MCF 10A (cell line): ENCODE data around the gene CCHCR1. TPM values are rescaled to one million over a fixed set of nuclear protein-coding genes. Genes with fewer than 3 reads are reported as not detected.
"Not testable (repeated sequence)": the region's sequence is repeated elsewhere in the genome, so short reads cannot be mapped to it uniquely, and the experiment has no call there.

Source experiments
- BruUV-seq: library from RNA; stranded (reverse); fragments of 400-500 nt; replicated peaks from 2 replicates; lab custom pipeline; 2021; lab: Mats Ljungman, UMichigan
- CTCF ChIA-PET: fragments of 300-600 bp; sonication (Branson Sonifier 250); formaldehyde crosslinking; extraction: SDS; loops from one replicate; lab custom pipeline; 2021; ENCODE audit warnings: antibody characterized with exemption, inconsistent platforms; lab: Yijun Ruan, JAX
- POLR2A ChIA-PET: fragments of 300-600, 350-650 bp; sonication (Branson Sonifier 250); formaldehyde crosslinking; extraction: SDS; loops from one replicate; lab custom pipeline; 2020; ENCODE audit warnings: antibody characterized with exemption, inconsistent platforms; lab: Yijun Ruan, JAX
- DNase-seq: peaks from one replicate; pipeline ENCODE4 v3.0.0-alpha.2; 2018; ENCODE audit not compliant: unreplicated experiment
- H3K27ac Mint-ChIP-seq: one replicate; pipeline ENCODE4 v1.8.0; 2022; ENCODE audit warnings: mild to moderate bottlenecking, low read depth, mixed read lengths; ENCODE audit not compliant: unreplicated experiment
- H3K27me3 Mint-ChIP-seq: one replicate; pipeline ENCODE4 v1.8.0; 2022; ENCODE audit warnings: mixed read lengths; ENCODE audit not compliant: insufficient read depth, unreplicated experiment
- H3K36me3 Mint-ChIP-seq: one replicate; pipeline ENCODE4 v1.8.0; 2022; ENCODE audit warnings: mild to moderate bottlenecking, moderate library complexity, mixed read lengths; ENCODE audit not compliant: insufficient read depth, unreplicated experiment
- H3K4me1 Mint-ChIP-seq: one replicate; pipeline ENCODE4 v1.8.0; 2022; ENCODE audit warnings: mixed read lengths; ENCODE audit not compliant: insufficient read depth, unreplicated experiment
- H3K4me3 Mint-ChIP-seq: one replicate; pipeline ENCODE4 v1.8.0; 2022; ENCODE audit warnings: mild to moderate bottlenecking, moderate library complexity, mixed read lengths; ENCODE audit not compliant: unreplicated experiment
- H3K9me3 Mint-ChIP-seq: one replicate; pipeline ENCODE4 v1.8.0; 2022; ENCODE audit warnings: mixed read lengths; ENCODE audit not compliant: unreplicated experiment
- CTCF ChIP-seq: fragments of 200-600 bp; IDR thresholded peaks from one replicate; pipeline ENCODE4 v1.8.0; 2022; ENCODE audit warnings: antibody characterized with exemption, mild to moderate bottlenecking; ENCODE audit not compliant: unreplicated experiment
- intact Hi-C: fragments of 100-400 bp; cut with micrococcal nuclease; formaldehyde crosslinking; loops from 2 replicates; pipeline ENCODE4 v1.14.1; 2022
- total RNA-seq: library from RNA; stranded (reverse); gene quantifications from 2 replicates; pipeline ENCODE4 v1.2.3, GENCODE V29; 2022

The CCHCR1 gene
- total RNA-seq, 1 experiment from 2014 or later = 18.4 TPM

GRCh38 chr6:31190488-31190887 is 32.9 kb upstream of the CCHCR1 start:
- DNase-seq = no peak
- no peak overlapping the region for H3K4me3 Mint-ChIP-seq
- intact Hi-C loops = no loop called here
- no peaks in the 10 kb centered on the region for H3K4me1 Mint-ChIP-seq
- POLR2A ChIA-PET = interaction anchor here (1.2 to 1.8 kb wide), 2 partner anchors 32 to 52 kb away, joined by 3 to 8 read pairs; partner anchors contain the start of genes PSORS1C2 and TCF19
- TF ChIP-seq CTCF = no peak
- no peak overlapping the region for H3K27ac Mint-ChIP-seq
- BruUV-seq = no TSS peak
- no peaks in the 10 kb centered on the region for H3K27me3 Mint-ChIP-seq
- no peaks in the 10 kb centered on the region for H3K9me3 Mint-ChIP-seq
- CTCF ChIA-PET = interaction anchor here (0.7 to 1.0 kb wide), 3 partner anchors 31 to 176 kb away, joined by 3 read pairs; partner anchors contain the start of gene PSORS1C2
- peaks cover 7% of the 10 kb centered on the region for H3K36me3 Mint-ChIP-seq

- H3K27ac Mint-ChIP-seq, BruUV-seq, H3K4me1 Mint-ChIP-seq, intact Hi-C loops, H3K4me3 Mint-ChIP-seq, POLR2A ChIA-PET, H3K36me3 Mint-ChIP-seq, H3K27me3 Mint-ChIP-seq, DNase-seq, H3K9me3 Mint-ChIP-seq: not testable (repeated sequence)
- CTCF ChIA-PET = interaction anchor here (0.9 kb wide), 1 partner anchor 62 kb away, joined by 3 read pairs; no protein-coding TSS in a partner anchor
Observed at GRCh38 chr6:31189223-31189622, 31.6 kb upstream of the CCHCR1 start.

- H3K9me3 Mint-ChIP-seq = no peaks in the 10 kb centered on the region
- TF ChIP-seq CTCF = no peak
- H3K36me3 Mint-ChIP-seq = peaks cover 7% of the 10 kb centered on the region
- H3K4me1 Mint-ChIP-seq = no peaks in the 10 kb centered on the region
- CTCF ChIA-PET = no interaction called here
- H3K4me3 Mint-ChIP-seq = no peak overlapping the region
- DNase-seq = no peak
- H3K27me3 Mint-ChIP-seq = no peaks in the 10 kb centered on the region
- H3K27ac Mint-ChIP-seq = no peak overlapping the region
- no TSS peak for BruUV-seq
- POLR2A ChIA-PET = no interaction called here
- intact Hi-C loops = no loop called here
Observed at GRCh38 chr6:31187780-31188194, 30.2 kb upstream of the CCHCR1 start.

- Mint-ChIP-seq H3K36me3 (peaks cover 14% of the 10 kb centered on the region), H3K27me3 (no peaks in the 10 kb centered on the region), H3K4me3 (peak overlapping the region; percentile 76), H3K27ac (peak overlapping the region; percentile 97), H3K4me1 (no peaks in the 10 kb centered on the region), H3K9me3 (no peaks in the 10 kb centered on the region)
- intact Hi-C loops = no loop called here
- ChIA-PET CTCF (no interaction called here), POLR2A (interaction anchor here (0.7 to 1.5 kb wide), 3 partner anchors 27 to 736 kb away, joined by 3 to 5 read pairs (median 3); partner anchors contain the start of gene DDX39B)
- peak; percentile 57 for DNase-seq
- no TSS peak for BruUV-seq
- TF ChIP-seq CTCF = no peak
Observed at GRCh38 chr6:31186052-31186734, 28.6 kb upstream of the CCHCR1 start.

- Mint-ChIP-seq H3K4me3 (peak overlapping the region; percentile 76), H3K27ac (peak overlapping the region; percentile 97), H3K36me3 (peaks cover 19% of the 10 kb centered on the region)
- POLR2A ChIA-PET = interaction anchor here (1.0 to 1.5 kb wide), 2 partner anchors 27 to 355 kb away, joined by 3 to 5 read pairs; partner anchors contain the start of gene DDX39B
- H3K27me3 Mint-ChIP-seq, CTCF ChIA-PET, intact Hi-C loops, H3K4me1 Mint-ChIP-seq, H3K9me3 Mint-ChIP-seq, DNase-seq: not testable (repeated sequence)
- BruUV-seq = TSS peak; percentile 83
Observed at GRCh38 chr6:31185695-31186051, 28.1 kb upstream of the CCHCR1 start.

- ChIA-PET POLR2A (interaction anchor here (1.5 kb wide), 1 partner anchor 23 kb away, joined by 3 read pairs; no protein-coding TSS in a partner anchor), CTCF (interaction anchor here (1.0 to 1.7 kb wide), 4 partner anchors 13 to 196 kb away, joined by 4 to 7 read pairs (median 4); no protein-coding TSS in a partner anchor)
- H3K27me3 Mint-ChIP-seq, H3K9me3 Mint-ChIP-seq, intact Hi-C loops, BruUV-seq, H3K4me1 Mint-ChIP-seq, DNase-seq: not testable (repeated sequence)
- Mint-ChIP-seq H3K27ac (peak overlapping the region; percentile 42), H3K4me3 (peak overlapping the region; percentile 60), H3K36me3 (peaks cover 19% of the 10 kb centered on the region)
Observed at GRCh38 chr6:31183859-31184258, 26.3 kb upstream of the CCHCR1 start.
